OCI-LY3 (cell line): ENCODE results near the gene RNF112.

Experiments used
- EZH2phosphoT487 ChIP-seq: fragments of 200-600 bp; shearing (Covaris generic); IDR thresholded peaks from 2 replicates; pipeline ENCODE4 v1.6.1; 2018; ENCODE audit warnings: antibody characterized with exemption, mixed run types, low read depth
- TF ChIP-seq, protein P1 (sequence below): fragments of 200-600, 300-600 bp; sonication (generic); IDR thresholded peaks from 2 replicates; pipeline ENCODE4 v1.5.1; 2014; ENCODE audit warnings: antibody characterized with exemption, low read length, low read depth

DNA sequence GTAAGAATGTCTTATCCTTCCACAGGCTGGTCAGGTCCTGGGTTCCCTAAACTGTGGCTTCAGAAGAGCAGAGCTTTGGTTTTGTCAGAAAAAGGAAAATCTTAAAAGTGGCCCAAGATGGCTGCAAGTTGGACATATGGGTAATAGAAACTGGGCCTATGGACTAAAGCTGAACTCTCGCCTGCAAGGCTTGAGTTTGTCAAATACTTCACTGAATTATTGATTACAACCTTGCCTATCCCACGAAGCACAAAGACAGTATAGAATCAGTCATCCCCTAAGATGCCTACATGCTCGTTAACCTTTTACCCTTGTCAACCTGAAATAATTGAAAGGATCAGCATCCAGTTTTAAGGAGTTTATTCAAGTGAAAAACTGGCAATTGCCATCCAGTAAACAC, 20.7 kb downstream of the RNF112 start:
- no peak for TF ChIP-seq EZH2phosphoT487
- TF ChIP-seq, protein P1, sequence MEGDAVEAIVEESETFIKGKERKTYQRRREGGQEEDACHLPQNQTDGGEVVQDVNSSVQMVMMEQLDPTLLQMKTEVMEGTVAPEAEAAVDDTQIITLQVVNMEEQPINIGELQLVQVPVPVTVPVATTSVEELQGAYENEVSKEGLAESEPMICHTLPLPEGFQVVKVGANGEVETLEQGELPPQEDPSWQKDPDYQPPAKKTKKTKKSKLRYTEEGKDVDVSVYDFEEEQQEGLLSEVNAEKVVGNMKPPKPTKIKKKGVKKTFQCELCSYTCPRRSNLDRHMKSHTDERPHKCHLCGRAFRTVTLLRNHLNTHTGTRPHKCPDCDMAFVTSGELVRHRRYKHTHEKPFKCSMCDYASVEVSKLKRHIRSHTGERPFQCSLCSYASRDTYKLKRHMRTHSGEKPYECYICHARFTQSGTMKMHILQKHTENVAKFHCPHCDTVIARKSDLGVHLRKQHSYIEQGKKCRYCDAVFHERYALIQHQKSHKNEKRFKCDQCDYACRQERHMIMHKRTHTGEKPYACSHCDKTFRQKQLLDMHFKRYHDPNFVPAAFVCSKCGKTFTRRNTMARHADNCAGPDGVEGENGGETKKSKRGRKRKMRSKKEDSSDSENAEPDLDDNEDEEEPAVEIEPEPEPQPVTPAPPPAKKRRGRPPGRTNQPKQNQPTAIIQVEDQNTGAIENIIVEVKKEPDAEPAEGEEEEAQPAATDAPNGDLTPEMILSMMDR = no peak
